LoVo (cell line): ENCODE data around the gene EFNA4.
A peak's percentile ranks its signal among the peaks of the same experiment; 100 is the strongest.

Experiments
- DNase-seq: peaks from one replicate; pipeline ENCODE4 v3.0.0-alpha.2; 2016; ENCODE audit warnings: low spot score

The EFNA4 gene

GRCh38 chr1:155075535-155075934 lies 12.0 kb downstream of the EFNA4 start:
- no peak for DNase-seq

- DNase-seq, result no peak
Observed at GRCh38 chr1:155076371-155076770, 12.8 kb downstream of the EFNA4 start.

GRCh38 chr1:155077346-155077745 lies 13.8 kb downstream of the EFNA4 start:
- no peak for DNase-seq

GRCh38 chr1:155077758-155078445 lies 14.4 kb downstream of the EFNA4 start:
- DNase-seq, result no peak

DNA sequence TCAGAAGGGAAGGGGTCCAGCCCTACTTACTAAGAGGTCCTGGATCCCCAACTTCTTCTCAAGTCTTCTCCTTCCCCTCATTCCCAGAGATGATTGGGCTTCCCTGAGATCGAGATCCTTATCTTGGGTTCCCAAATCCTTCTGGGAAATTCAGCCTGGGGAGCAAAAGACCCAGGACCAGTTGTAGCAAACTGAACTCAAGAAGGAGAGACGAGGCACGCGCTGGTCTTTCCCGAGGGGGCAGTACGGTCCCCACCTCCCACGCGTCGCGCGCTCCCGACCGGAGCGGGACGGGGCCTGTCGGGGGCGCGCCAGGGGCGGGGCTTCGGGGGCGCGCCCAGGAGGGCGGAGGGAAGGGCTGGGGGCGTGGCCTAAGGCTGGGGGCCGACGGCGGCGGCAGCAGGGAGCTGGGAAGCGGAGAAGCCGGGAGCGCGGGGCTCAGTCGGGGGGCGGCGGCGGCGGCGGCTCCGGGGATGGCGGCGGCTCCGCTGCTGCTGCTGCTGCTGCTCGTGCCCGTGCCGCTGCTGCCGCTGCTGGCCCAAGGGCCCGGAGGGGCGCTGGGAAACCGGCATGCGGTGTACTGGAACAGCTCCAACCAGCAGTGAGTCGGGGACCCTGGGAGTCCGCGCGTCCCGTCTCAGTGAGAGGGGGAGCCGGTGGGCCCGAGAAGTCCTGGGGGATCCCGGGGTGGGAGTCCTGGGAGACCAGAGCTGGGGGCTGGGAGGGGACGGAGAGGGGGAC lies 15.1 kb downstream of the EFNA4 start, which contains the start of gene EFNA3:
Gene EFNA3 (plus strand): TSS at position 369 of the 741 bp plus-strand sequence. CDS start 105 bp downstream, at position 474.
- DNase-seq, result peak; percentile 76

GRCh38 chr1:155079210-155079486 lies 15.6 kb downstream of the EFNA4 start:
- DNase-seq, result no peak

GRCh38 chr1:155079487-155080311 lies 16.2 kb downstream of the EFNA4 start:
- no peak for DNase-seq

DNA sequence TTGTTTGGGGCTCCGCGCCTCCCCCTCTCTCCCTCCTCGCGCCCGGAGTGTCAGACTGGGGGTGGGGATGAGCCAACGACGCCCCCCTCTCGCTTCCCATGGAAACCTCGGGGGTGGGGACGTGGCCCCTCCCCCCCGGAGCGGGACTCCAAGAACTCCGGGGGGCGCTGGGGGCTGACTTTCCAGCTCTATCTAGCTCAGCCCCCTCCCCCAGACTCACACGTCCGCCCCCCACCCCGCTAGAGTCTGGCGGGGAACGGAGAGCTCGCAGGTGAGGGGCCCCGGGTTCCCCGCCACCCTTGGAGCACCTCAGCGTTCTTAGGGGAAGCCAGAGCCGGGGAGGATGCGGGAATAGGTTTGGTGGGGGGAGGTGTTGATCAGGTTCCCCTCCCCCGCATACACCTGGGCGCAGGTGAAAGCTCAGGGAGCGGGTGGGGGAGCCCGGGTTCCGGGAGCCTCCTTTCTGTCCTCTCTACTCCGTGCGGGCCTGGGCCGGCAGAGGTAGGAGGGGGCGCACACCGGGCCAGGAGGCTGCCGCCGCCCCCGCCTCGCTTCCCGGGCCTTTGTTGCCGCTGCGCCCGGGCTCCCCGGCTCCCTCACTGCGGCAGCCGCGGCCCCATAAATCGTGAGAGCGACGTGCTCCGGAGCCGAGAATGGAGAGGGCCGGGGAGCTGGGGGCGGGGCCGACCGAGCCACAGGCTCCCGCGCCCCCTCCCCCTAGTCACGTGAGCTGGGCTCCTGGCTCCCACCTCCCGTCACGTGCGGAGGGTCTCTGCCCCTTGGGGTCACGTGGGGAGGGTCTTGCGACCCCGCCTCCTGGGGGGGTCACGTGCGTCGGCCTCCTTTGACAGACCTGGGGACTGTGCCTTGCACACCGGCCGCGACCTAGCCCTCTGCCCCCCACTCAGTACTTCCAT lies 17.0 kb downstream of the EFNA4 start:
- no peak for DNase-seq

GRCh38 chr1:155081472-155082300 lies 18.1 kb downstream of the EFNA4 start:
- DNase-seq, result no peak

GRCh38 chr1:155082301-155083051 lies 18.9 kb downstream of the EFNA4 start:
- DNase-seq, result peak; percentile 45

- peak; percentile 77 for DNase-seq
Observed at GRCh38 chr1:155083052-155083541, 19.6 kb downstream of the EFNA4 start.

DNA sequence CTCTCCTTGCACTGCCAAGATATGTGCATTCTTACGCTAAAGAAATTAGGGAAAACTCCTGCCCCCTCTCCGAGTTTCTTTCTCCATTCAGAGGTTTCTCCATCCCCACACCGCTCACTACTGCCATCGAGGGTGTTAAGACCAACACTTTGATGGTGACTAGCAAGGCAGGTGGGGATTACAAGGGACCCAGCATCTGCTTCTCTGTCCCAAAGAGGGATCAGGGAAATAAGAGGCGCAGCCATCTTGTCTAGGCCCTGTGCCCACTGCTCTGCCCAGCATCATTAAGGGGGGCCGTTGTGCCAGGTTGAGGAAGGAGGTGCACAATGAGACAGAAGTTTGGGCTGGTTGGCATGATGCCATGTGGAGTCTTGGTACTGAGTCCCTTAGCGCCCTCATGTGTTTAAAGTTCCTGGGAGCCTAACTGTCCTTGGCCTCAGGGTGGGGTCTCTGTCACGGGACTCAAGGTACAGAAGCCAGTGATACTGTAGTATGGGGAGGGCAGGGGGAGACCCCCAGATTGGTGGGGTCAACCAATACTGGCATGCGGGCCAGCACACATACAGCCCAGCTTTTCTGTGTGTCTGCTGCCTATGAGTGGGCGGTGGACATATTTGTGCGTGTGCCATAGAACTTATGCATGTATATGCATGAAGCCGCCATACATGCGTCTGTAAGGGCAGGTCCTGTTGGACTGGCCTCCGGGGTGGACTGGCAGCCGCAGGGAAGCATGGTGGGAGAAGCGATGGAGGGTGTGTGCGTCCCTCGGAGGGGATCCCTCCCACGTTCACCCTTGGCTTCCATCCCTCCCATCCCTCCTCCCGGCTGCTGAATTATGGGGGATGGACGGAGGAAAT lies 20.6 kb downstream of the EFNA4 start:
- DNase-seq, result no peak

DNA sequence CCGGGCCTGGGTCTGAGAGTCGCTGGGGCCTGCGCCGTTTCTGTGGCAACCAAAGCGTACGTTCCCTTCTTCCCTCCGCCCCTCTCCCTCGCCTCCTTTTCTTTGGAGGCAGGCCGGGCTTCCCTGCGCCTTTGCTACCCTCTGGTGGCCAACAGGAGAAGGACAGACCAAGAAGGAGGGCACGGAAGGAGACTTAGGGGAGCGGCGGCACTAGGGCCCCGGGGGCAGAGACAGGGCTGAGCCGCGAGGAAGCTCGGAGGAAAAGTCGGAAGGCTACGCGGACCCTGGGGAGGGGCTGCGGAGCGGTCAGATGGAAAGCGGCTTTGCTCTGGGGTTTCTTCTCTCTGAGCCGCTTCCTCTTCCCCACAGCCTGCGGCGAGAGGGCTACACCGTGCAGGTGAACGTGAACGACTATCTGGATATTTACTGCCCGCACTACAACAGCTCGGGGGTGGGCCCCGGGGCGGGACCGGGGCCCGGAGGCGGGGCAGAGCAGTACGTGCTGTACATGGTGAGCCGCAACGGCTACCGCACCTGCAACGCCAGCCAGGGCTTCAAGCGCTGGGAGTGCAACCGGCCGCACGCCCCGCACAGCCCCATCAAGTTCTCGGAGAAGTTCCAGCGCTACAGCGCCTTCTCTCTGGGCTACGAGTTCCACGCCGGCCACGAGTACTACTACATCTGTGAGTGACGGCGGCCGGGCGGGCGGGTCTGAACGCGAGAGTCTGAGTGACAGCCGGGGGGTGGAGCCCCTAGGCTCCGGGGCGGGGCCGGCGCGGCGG lies 21.4 kb downstream of the EFNA4 start:
- DNase-seq, result peak; percentile 91

DNA sequence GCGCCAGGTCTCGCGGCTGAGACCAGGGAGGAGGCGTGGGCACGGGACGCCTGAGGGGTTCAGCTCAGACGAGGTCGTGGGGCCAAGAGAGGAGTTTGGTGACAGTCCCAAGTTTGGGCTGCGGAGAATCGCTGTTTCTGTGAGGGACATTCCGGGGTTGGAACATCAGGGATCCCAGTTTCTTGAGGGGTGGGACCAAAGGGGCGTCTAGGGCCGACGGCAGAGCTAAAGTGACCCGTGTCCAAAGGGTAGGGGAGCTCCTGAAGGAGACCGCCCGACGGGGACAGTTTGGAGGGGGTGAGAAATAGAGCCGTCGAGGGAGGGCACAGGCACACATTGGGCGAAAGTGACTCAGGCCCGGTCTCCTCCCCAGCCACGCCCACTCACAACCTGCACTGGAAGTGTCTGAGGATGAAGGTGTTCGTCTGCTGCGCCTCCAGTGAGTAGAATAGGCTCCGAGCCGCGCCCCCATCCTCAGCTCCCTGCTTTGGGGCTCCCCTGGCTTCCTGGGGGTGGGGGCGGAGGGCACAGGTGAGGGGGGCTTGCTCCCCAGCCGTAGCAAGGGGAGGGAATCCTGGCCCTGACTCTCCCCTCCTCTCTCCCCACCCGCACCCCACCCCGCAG lies 22.1 kb downstream of the EFNA4 start:
- DNase-seq, result peak; percentile 80

- no peak for DNase-seq
Observed at GRCh38 chr1:155086128-155086741, 22.7 kb downstream of the EFNA4 start.

DNA sequence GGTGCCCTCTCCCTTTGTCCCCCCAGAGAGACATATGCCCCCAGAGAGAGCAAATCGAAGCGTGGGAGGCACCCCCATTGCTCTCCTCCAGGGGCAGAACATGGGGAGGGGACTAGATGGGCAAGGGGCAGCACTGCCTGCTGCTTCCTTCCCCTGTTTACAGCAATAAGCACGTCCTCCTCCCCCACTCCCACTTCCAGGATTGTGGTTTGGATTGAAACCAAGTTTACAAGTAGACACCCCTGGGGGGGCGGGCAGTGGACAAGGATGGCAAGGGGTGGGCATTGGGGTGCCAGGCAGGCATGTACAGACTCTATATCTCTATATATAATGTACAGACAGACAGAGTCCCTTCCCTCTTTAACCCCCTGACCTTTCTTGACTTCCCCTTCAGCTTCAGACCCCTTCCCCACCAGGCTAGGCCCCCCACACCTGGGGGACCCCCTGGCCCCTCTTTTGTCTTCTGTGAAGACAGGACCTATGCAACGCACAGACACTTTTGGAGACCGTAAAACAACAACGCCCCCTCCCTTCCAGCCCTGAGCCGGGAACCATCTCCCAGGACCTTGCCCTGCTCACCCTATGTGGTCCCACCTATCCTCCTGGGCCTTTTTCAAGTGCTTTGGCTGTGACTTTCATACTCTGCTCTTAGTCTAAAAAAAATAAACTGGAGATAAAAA lies 23.5 kb downstream of the EFNA4 start:
- DNase-seq, result no peak
